ENCODE results near the gene MSRB3. TPM values are rescaled to one million over a fixed set of nuclear protein-coding genes. Genes with fewer than 3 reads are reported as not detected.

MSRB3 gene
- total and polyA plus RNA-seq, 4 donors = 1.0 to 5.2 (median 3.1) TPM

- Histone ChIP-seq H3K4me1 (ENCODE audit: control insufficient read depth in 4 of 4, insufficient read depth in 4 of 4, low read length in 3 of 4) (no peaks in the 10 kb centered on the region), H3K4me3 (ENCODE audit: low read depth in 1 of 3, low read length in 3 of 3) (no peak overlapping the region), H3K9me3 (ENCODE audit: control insufficient read depth in 4 of 4, low read length in 3 of 4) (no peaks in the 10 kb centered on the region), H3K27ac (ENCODE audit: low read depth in 1 of 2, low read length in 2 of 2) (no peak overlapping the region), H3K27me3 (ENCODE audit: control insufficient read depth in 4 of 4, insufficient read depth in 4 of 4, low read length in 3 of 4) (no peaks in the 10 kb centered on the region), H3K9ac (ENCODE audit: low read depth in 1 of 2, low read length in 2 of 2) (no peak overlapping the region), H3K36me3 (ENCODE audit: control insufficient read depth in 4 of 4, insufficient read depth in 3 of 4, low read depth in 1 of 4, low read length in 3 of 4) (no peaks in the 10 kb centered on the region)
- DNase-seq (ENCODE audit: low spot score) = no peak
- no peak for TF ChIP-seq JUND (IDR thresholded peaks at IDR 0.05)
- TF ChIP-seq REST (IDR thresholded peaks at IDR 0.05) = no peak
- TF ChIP-seq FOXA1 (IDR thresholded peaks at IDR 0.05) = no peak
- TF ChIP-seq HNF4G (IDR thresholded peaks at IDR 0.05) = no peak
- no peak for TF ChIP-seq SP1 (IDR thresholded peaks at IDR 0.05)
- no peak for TF ChIP-seq EGR1 (IDR thresholded peaks at IDR 0.05; ENCODE audit: low read depth in 2 of 2)
- no peak for TF ChIP-seq ZBTB33 (IDR thresholded peaks at IDR 0.05)
- TF ChIP-seq HNF4A (conservative IDR thresholded peaks at IDR 0.05) = no peak
- TF ChIP-seq ATF3 (IDR thresholded peaks at IDR 0.05) = no peak
- TF ChIP-seq FOXA2 (IDR thresholded peaks at IDR 0.05) = no peak
- no peak for TF ChIP-seq GABPA (IDR thresholded peaks at IDR 0.05 in 1 of 2, conservative IDR thresholded peaks at IDR 0.05 in 1 of 2)
- no peak for TF ChIP-seq RAD21 (IDR thresholded peaks at IDR 0.05)
- TF ChIP-seq NR2F2 (IDR thresholded peaks at IDR 0.05) = no peak
- no peak for TF ChIP-seq TAF1 (conservative IDR thresholded peaks at IDR 0.05)
- no peak for TF ChIP-seq YY1 (IDR thresholded peaks at IDR 0.05)
- no peak for TF ChIP-seq RXRA (IDR thresholded peaks at IDR 0.05)
- no peak for TF ChIP-seq CTCF (IDR thresholded peaks at IDR 0.05; ENCODE audit: low read depth, low read length, missing input control)
These were observed 211.8 kb downstream of the MSRB3 start for GRCh38 chr12:65490250-65490649.

All from liver (tissue), 9 donors.